ENCODE measurements around the gene VCL. TPM values are rescaled to one million over a fixed set of nuclear protein-coding genes. Genes with fewer than 3 reads are reported as not detected.

The VCL gene
- total RNA-seq, 1 donor from 2014 or later: 74.6 TPM

DNA sequence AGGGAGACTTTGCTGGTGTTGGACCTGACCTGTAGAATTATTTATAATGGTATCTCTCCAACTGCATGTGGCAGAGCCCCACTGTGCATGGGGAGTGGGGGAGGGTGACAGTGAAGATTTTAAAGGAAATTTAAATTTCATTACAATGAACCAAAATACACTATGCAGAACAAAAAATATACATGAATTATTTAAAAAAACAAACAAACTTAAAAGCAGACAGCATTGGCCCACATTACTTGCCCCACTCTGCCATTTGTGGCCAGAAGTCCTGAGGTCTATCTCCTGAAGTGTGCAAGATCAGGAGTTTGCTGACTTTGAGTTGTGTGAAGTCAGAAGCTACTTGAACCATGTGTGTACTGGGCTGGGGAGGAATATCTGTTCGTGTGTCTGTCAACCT lies 112.2 kb downstream of the VCL start:
- TF ChIP-seq, protein P1, sequence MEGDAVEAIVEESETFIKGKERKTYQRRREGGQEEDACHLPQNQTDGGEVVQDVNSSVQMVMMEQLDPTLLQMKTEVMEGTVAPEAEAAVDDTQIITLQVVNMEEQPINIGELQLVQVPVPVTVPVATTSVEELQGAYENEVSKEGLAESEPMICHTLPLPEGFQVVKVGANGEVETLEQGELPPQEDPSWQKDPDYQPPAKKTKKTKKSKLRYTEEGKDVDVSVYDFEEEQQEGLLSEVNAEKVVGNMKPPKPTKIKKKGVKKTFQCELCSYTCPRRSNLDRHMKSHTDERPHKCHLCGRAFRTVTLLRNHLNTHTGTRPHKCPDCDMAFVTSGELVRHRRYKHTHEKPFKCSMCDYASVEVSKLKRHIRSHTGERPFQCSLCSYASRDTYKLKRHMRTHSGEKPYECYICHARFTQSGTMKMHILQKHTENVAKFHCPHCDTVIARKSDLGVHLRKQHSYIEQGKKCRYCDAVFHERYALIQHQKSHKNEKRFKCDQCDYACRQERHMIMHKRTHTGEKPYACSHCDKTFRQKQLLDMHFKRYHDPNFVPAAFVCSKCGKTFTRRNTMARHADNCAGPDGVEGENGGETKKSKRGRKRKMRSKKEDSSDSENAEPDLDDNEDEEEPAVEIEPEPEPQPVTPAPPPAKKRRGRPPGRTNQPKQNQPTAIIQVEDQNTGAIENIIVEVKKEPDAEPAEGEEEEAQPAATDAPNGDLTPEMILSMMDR (conservative IDR thresholded peaks at IDR 0.05): no peak
- Mint-ChIP-seq H3K4me1 (no peaks in the 10 kb centered on the region), H3K27me3 (ENCODE audit: low read depth) (no peaks in the 10 kb centered on the region), H3K4me3 (no peak overlapping the region), H3K9me3 (no peaks in the 10 kb centered on the region), H3K36me3 (ENCODE audit: low read depth) (peaks cover 16% of the 10 kb centered on the region), H3K27ac (ENCODE audit: unreplicated experiment) (no peak overlapping the region)
- no peak for DNase-seq (ENCODE audit: low read depth, low spot score)

DNA sequence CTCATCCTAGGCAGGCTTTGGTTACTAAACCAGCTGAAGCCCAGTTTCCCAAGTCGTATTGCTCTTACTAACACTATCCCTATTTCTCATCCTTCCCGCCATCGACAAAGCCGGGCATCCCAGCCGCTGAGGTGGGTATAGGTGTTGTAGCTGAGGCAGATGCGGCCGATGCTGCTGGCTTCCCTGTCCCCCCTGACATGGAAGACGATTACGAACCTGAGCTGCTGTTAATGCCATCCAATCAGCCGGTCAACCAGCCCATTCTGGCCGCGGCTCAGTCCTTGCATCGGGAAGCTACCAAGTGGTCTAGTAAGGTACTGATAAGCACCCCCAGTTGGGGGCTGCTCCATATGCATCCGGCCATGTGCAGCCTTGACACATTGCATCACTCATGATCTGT lies 113.9 kb downstream of the VCL start:
- Mint-ChIP-seq H3K27me3 (ENCODE audit: low read depth) (no peaks in the 10 kb centered on the region), H3K36me3 (ENCODE audit: low read depth) (peaks cover 16% of the 10 kb centered on the region), H3K9me3 (no peaks in the 10 kb centered on the region), H3K4me1 (no peaks in the 10 kb centered on the region), H3K4me3 (no peak overlapping the region), H3K27ac (ENCODE audit: unreplicated experiment) (no peak overlapping the region)
- TF ChIP-seq, protein P1 (conservative IDR thresholded peaks at IDR 0.05): no peak
- no peak for DNase-seq (ENCODE audit: low read depth, low spot score)

DNA sequence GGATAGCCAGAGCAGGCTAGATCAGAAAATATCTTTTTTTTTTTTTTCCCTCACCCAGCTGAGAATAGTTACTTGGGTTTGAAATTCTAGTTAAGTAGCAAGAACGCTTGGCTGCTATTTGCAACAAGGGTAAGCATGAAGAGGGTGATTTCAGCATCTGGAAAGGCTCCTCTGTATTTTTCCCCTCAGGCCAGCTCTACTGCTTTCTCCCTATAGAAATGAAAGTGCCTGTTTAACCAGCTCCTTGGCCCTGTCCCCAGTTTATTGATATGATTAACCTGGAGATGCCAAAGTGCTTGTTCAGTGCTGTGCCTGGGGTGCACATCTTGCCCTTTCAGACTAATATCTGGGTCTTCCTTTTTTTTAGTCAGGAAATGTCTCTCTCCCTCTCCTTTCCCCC lies 115.6 kb downstream of the VCL start:
- Mint-ChIP-seq H3K27ac (ENCODE audit: unreplicated experiment) (no peak overlapping the region), H3K4me3 (no peak overlapping the region), H3K9me3 (no peaks in the 10 kb centered on the region), H3K4me1 (no peaks in the 10 kb centered on the region), H3K27me3 (ENCODE audit: low read depth) (no peaks in the 10 kb centered on the region), H3K36me3 (ENCODE audit: low read depth) (peaks cover 13% of the 10 kb centered on the region)
- DNase-seq (ENCODE audit: low read depth, low spot score): no peak
- TF ChIP-seq, protein P1 (conservative IDR thresholded peaks at IDR 0.05): no peak

DNA sequence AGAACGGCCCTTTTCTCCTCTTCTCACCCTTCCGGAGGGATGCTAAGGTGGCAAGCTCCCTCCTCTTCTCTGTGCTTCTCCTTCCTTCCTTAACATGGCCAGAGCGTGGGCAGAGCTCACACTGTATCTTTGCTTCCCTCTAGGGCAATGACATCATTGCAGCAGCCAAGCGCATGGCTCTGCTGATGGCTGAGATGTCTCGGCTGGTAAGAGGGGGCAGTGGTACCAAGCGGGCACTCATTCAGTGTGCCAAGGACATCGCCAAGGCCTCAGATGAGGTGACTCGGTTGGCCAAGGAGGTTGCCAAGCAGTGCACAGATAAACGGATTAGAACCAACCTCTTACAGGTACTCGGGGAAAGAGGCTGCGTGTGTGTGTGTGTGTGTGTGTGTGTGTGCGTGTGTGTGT lies 116.1 kb downstream of the VCL start:
- Mint-ChIP-seq H3K4me1 (no peaks in the 10 kb centered on the region), H3K9me3 (no peaks in the 10 kb centered on the region), H3K27ac (ENCODE audit: unreplicated experiment) (no peak overlapping the region), H3K27me3 (ENCODE audit: low read depth) (no peaks in the 10 kb centered on the region), H3K36me3 (ENCODE audit: low read depth) (peaks cover 13% of the 10 kb centered on the region), H3K4me3 (no peak overlapping the region)
- TF ChIP-seq, protein P1 (conservative IDR thresholded peaks at IDR 0.05): no peak
- DNase-seq (ENCODE audit: low read depth, low spot score): no peak

DNA sequence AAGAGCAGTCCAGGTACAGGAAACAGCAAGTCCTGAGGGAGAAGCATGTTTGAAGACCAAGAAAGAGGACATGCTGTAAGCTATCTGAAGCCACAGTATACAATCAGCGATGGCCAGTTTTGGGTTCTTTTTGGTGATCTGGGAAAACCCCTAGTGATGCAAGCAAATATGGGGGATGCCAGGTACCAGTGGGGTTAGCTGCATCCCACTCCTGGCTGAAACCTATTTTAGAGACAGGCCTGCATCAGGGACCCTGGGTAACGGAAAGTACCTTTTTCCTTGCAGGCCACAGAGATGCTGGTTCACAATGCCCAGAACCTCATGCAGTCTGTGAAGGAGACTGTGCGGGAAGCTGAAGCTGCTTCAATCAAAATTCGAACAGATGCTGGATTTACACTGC lies 119.8 kb downstream of the VCL start:
- H3K27ac Mint-ChIP-seq (ENCODE audit: unreplicated experiment): no peak overlapping the region
- peaks cover 10% of the 10 kb centered on the region for H3K36me3 Mint-ChIP-seq (ENCODE audit: low read depth)
- H3K9me3 Mint-ChIP-seq: no peaks in the 10 kb centered on the region
- H3K4me1 Mint-ChIP-seq: no peaks in the 10 kb centered on the region
- DNase-seq (ENCODE audit: low read depth, low spot score): no peak
- no peaks in the 10 kb centered on the region for H3K27me3 Mint-ChIP-seq (ENCODE audit: low read depth)
- TF ChIP-seq, protein P1 (conservative IDR thresholded peaks at IDR 0.05): no peak
- no peak overlapping the region for H3K4me3 Mint-ChIP-seq

DNA sequence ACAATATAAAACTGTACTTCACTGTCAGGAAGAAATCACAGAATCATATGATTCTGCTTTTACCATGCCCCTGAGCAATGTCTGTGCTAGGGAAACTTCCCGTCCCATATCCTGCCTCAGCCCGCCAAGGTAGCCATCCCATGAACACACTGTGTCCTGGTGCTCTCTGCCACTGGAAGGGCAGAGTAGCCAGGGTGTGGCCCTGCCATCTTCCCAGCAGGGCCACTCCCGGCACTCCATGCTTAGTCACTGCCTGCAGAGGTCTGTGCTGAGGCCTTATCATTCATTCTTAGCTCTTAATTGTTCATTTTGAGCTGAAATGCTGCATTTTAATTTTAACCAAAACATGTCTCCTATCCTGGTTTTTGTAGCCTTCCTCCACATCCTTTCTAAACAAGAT lies 120.9 kb downstream of the VCL start:
- TF ChIP-seq, protein P1 (conservative IDR thresholded peaks at IDR 0.05): no peak
- peaks cover 7% of the 10 kb centered on the region for H3K36me3 Mint-ChIP-seq (ENCODE audit: low read depth)
- no peaks in the 10 kb centered on the region for H3K4me1 Mint-ChIP-seq
- no peak overlapping the region for H3K4me3 Mint-ChIP-seq
- no peaks in the 10 kb centered on the region for H3K9me3 Mint-ChIP-seq
- DNase-seq (ENCODE audit: low read depth, low spot score): no peak
- no peak overlapping the region for H3K27ac Mint-ChIP-seq (ENCODE audit: unreplicated experiment)
- no peaks in the 10 kb centered on the region for H3K27me3 Mint-ChIP-seq (ENCODE audit: low read depth)

Data from neural crest cell (in vitro differentiated cells).